Measurements from ENCODE around the gene POU2F2.

The POU2F2 gene

DNA sequence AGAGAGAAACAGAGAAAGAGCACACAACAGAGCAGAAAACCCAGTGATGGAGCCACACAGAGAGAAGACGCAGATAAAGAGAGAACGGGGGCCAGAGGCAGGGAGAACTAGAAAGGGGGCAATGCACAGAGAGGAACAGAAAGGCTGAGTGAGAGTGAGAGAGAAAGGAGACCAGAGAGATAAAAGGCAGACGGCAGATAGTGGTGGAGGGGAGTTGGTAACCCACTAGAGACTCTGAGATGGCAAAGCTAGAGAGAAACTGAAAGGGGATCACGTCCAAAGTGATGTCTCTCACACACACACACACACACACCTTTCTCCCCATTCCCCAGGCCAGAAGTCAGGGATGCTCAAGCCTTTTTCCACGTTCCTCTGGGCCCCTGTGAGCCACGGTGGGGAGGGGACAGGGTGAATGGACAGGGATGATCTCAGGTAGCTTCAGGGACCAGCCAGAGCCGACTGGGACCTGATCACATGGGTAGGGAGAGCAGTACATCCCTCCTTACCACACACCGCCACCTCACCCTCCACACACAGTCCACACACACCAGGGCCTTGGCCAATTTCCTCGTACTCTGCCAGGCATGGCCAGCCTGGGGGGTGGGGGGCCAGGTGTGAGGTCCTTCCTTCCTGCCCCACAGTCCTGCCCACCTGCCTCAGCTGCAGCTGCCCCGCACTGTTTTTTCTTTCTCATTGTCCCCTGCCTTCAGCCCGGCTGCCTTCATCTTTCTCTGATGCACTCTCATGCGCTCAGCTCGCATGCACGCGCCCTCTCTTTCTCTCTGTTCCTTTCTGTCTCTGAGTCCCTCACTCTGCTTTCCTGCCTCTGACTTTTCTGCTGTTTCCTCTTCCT, 22.5 kb upstream of the POU2F2 start:
- TF ChIP-seq CTCF (IDR thresholded peaks at IDR 0.05; ENCODE audit: extremely low read depth, missing control alignments): no peak
- no peak for DNase-seq (ENCODE audit: low spot score)

DNA sequence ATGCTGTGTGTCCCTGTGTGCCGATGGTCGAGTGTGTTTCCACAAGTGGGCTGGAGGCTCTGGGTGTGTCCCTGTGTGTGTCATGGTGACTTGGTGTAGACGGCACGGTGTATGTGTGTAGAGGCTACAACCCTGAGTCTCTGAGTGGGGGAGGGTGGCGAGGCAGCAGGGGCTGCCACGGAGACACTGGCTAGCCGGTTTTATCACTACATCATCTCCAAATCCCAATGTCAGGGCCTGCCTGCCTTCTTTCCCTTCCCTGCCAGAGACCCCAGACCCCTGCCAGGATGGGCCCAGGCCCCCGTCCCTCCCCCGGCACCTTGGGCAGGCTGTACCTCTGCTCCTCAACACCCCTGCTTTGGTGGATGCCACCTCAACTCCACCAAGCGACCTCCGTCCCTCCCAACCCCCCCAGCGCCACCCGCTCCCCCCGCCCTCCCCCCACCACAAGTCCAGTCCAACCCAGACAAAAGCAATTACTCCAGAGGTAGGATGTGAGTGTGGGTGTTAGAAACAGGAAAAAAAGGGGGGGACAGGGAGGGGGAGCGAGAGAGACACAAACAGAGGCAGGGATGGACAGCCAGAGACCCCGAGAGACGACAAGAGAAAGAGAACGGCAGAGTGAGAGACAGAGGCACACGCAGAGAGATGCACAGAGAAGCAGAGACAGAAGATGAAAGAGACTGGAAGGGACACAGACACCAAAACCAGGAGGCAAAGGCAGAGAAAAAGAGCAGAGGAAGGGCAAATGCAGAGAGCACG, 21.6 kb upstream of the POU2F2 start:
- DNase-seq (ENCODE audit: low spot score): no peak
- no peak for TF ChIP-seq CTCF (IDR thresholded peaks at IDR 0.05; ENCODE audit: extremely low read depth, missing control alignments)

DNA sequence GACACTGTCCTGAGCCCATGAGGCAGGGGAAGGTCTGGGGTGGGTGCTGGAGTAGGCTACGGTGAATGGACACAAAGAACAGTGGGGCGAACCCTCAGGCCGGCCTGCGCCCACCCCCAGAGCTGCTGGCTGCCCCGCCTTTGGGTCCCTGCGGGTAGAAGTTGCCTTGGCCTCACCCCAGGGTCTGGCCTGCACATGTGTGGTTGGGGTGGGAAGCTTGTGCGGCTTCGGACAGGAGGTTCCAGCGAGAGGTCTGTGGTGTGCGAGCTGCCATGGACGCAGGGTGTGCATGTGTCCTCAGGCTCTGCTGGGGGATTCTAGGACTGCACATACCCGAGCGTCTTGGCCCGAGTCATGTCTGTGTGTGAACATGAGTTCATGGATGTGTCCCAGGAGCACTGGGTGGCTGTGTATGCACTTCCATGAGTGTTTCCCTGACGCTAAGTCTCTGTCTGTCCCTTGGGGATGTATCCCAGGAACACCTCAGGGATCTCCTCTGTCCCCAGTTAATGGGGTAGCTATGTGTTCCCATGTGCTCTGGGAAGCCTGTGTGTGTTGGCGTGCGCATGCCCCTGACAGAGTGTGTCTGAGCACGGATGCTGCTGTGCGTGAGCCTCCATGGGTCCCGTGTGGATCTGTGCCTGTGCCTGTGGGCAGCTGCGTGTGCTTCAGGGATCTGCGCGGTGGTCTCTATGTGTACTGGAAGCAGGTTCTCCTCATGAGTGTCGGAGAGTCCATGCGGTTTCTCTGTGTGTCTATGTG, 20.8 kb upstream of the POU2F2 start:
- TF ChIP-seq CTCF (IDR thresholded peaks at IDR 0.05; ENCODE audit: extremely low read depth, missing control alignments): no peak
- no peak for DNase-seq (ENCODE audit: low spot score)

GRCh38 chr19:42151782-42152684, 19.8 kb upstream of the POU2F2 start:
- DNase-seq (ENCODE audit: low spot score): no peak
- TF ChIP-seq CTCF (IDR thresholded peaks at IDR 0.05; ENCODE audit: extremely low read depth, missing control alignments): no peak

DNA sequence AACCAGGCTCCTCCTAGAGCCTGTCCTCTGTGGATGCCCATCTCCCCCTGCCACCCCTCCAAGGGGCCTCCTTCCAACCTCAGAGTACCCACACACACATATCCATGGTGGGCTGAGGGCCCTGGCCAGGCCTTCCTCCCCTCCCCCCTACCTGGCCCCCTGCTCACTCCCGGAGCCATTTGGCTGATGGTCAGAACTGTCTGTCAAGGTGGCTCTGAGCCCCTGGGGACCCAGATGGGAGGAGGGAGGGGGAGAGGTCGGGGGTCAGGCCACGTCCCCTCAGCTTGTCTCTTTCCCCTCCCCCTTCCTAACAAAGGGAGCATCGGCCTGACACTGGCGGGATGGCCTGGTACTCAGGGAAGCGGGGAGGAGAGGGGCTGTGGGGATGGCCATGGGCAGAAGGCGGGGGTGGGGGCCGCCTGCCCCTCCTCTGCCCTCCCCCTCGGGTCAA, 18.7 kb upstream of the POU2F2 start:
- no peak for DNase-seq (ENCODE audit: low spot score)
- no peak for TF ChIP-seq CTCF (IDR thresholded peaks at IDR 0.05; ENCODE audit: extremely low read depth, missing control alignments)

GRCh38 chr19:42150364-42150763, 18.1 kb upstream of the POU2F2 start:
- TF ChIP-seq CTCF (IDR thresholded peaks at IDR 0.05; ENCODE audit: extremely low read depth, missing control alignments): no peak
- no peak for DNase-seq (ENCODE audit: low spot score)

Data from GM20000 (cell line).